H1 (cell line): ENCODE results near the gene HTN1. TPM values are rescaled to one million over a fixed set of nuclear protein-coding genes. Genes with fewer than 3 reads are reported as not detected.
"Not testable (repeated sequence)": the region's sequence is repeated elsewhere in the genome, so short reads cannot be mapped to it uniquely, and the experiment has no call there.

Experiments used
- CTCF ChIA-PET: fragments of 300-600 bp; sonication (Branson Sonifier 250); formaldehyde crosslinking; loops from one replicate; lab custom pipeline; 2021; ENCODE audit not compliant: partially characterized antibody; lab: Charles Lee
- POLR2A ChIA-PET: fragments of 300-600 bp; sonication (Branson Sonifier 250); formaldehyde crosslinking; loops from one replicate; lab custom pipeline; 2021; ENCODE audit warnings: inconsistent platforms; ENCODE audit not compliant: partially characterized antibody; lab: Charles Lee
- DNase-seq, 2 experiments: peaks; one replicate each; pipeline versions ENCODE4 v3.0.0 to v3.0.0-alpha.2; 2010 to 2022; ENCODE audit warnings: low spot score in 2 of 2, low read depth in 1 of 2, mixed read lengths in 1 of 2
- FAIRE-seq: peaks from 2 replicates; lab custom pipeline; 2011; peaks lifted over from hg19 to GRCh38; lab: Jason Lieb, UNC
- H2AFZ ChIP-seq: 2 replicates; pipeline ENCODE4 v1.8.1; 2012; ENCODE audit warnings: low read length, inconsistent platforms
- H2AK5ac ChIP-seq: 2 replicates; pipeline ENCODE4 v1.6.1; 2013; ENCODE audit warnings: low read depth, low read length
- H2BK120ac ChIP-seq: replicated peaks from 2 replicates; pipeline ENCODE3; 2013; ENCODE audit warnings: low read depth, low read length, inconsistent platforms
- H2BK12ac ChIP-seq: 2 replicates; pipeline ENCODE4 v1.6.1; 2013; ENCODE audit warnings: low read depth, low read length
- H2BK15ac ChIP-seq: 2 replicates; pipeline ENCODE4 v1.6.1; 2013; ENCODE audit warnings: low read length
- H2BK20ac ChIP-seq: 2 replicates; pipeline ENCODE4 v1.6.1; 2013; ENCODE audit warnings: low read length
- H2BK5ac ChIP-seq: 2 replicates; pipeline ENCODE4 v1.6.1; 2013; ENCODE audit warnings: low read depth, low read length
- H3K14ac ChIP-seq: 2 replicates; pipeline ENCODE4 v1.6.1; 2013; ENCODE audit warnings: inconsistent platforms; ENCODE audit not compliant: insufficient read length
- H3K18ac ChIP-seq: 2 replicates; pipeline ENCODE4 v1.6.1; 2013; ENCODE audit warnings: low read length; ENCODE audit errors: extremely low read depth
- H3K23ac ChIP-seq: 2 replicates; pipeline ENCODE4 v1.6.1; 2013; ENCODE audit warnings: inconsistent platforms; ENCODE audit not compliant: insufficient read length
- H3K23me2 ChIP-seq: 2 replicates; pipeline ENCODE4 v1.6.1; 2013; ENCODE audit warnings: low read depth, low read length
- H3K27ac ChIP-seq: 2 replicates; pipeline ENCODE4 v1.6.1; 2011; ENCODE audit warnings: low read depth, low read length, inconsistent platforms
- H3K27me3 ChIP-seq, 4 experiments: replicated peaks in 1 of 4; 1 replicate in 1 of 4; 2 replicates in 3 of 4; pipeline versions ENCODE4 v1.6.1 to v1.8.1; 2011 to 2013; ENCODE audit warnings: low read length in 3 of 4, mild to moderate bottlenecking in 3 of 4, inconsistent platforms in 2 of 4, mixed read lengths in 2 of 4, moderate library complexity in 1 of 4; ENCODE audit not compliant: control insufficient read depth in 3 of 4, insufficient read depth in 3 of 4; ENCODE audit errors: extremely low read depth in 1 of 4
- H3K36me3 ChIP-seq, 4 experiments: 2 replicates each; pipeline versions ENCODE4 v1.6.1 to v1.8.1; 2011 to 2013; ENCODE audit warnings: mild to moderate bottlenecking in 4 of 4, low read length in 3 of 4, moderate library complexity in 2 of 4, control low read depth in 1 of 4, inconsistent platforms in 1 of 4; ENCODE audit not compliant: insufficient read depth in 4 of 4, control insufficient read depth in 2 of 4
- H3K4ac ChIP-seq: replicated peaks from 2 replicates; pipeline ENCODE3; 2013; ENCODE audit warnings: low read length, low read depth, mixed read lengths, inconsistent platforms; ENCODE audit not compliant: insufficient read length
- H3K4me1 ChIP-seq, 4 experiments: replicated peaks in 1 of 4; 1 replicate in 1 of 4; 2 replicates in 3 of 4; pipeline versions ENCODE4 v1.6.1 to v1.8.1; 2011 to 2013; ENCODE audit warnings: low read length in 3 of 4, inconsistent platforms in 2 of 4, mixed read lengths in 1 of 4; ENCODE audit not compliant: insufficient read depth in 4 of 4, control insufficient read depth in 3 of 4
- H3K4me2 ChIP-seq, 2 experiments: 2 replicates each; pipeline versions ENCODE4 v1.6.1 to v1.8.1; 2011 to 2013; ENCODE audit warnings: low read depth in 2 of 2, low read length in 2 of 2, control low read depth in 1 of 2, inconsistent platforms in 1 of 2, mild to moderate bottlenecking in 1 of 2; ENCODE audit not compliant: insufficient read depth in 1 of 2
- H3K4me3 ChIP-seq, 4 experiments: fragments of 200-600, 300-600 bp in 1 of 4; sonication (generic), shearing (Covaris generic), sonication (Bioruptor Twin) in 1 of 4; 2 replicates each; pipeline versions ENCODE4 v1.5.1 to v1.8.1; 2011 to 2016; ENCODE audit warnings: low read length in 4 of 4, low read depth in 3 of 4, control low read depth in 2 of 4, inconsistent platforms in 2 of 4, mild to moderate bottlenecking in 2 of 4, mixed read lengths in 1 of 4, moderate library complexity in 1 of 4; ENCODE audit not compliant: insufficient read depth in 2 of 4; ENCODE audit errors: extremely low read depth in 1 of 4
- H3K56ac ChIP-seq: replicated peaks from 2 replicates; pipeline ENCODE3; 2013; ENCODE audit warnings: low read depth, mild to moderate bottlenecking, mixed read lengths, low read length, inconsistent platforms; ENCODE audit not compliant: insufficient read length
- H3K79me1 ChIP-seq: 2 replicates; pipeline ENCODE4 v1.6.1; 2013; ENCODE audit warnings: low read depth, low read length, control low read depth
- H3K79me2 ChIP-seq, 2 experiments: 2 replicates each; pipeline versions ENCODE4 v1.6.1 to v1.8.1; 2012 to 2013; ENCODE audit warnings: low read length in 2 of 2, mild to moderate bottlenecking in 2 of 2, inconsistent platforms in 1 of 2; ENCODE audit not compliant: insufficient read depth in 2 of 2, control insufficient read depth in 1 of 2
- H3K9ac ChIP-seq, 4 experiments: replicated peaks in 1 of 4; 1 replicate in 1 of 4; 2 replicates in 3 of 4; pipeline versions ENCODE4 v1.6.1 to v1.8.1; 2011 to 2013; ENCODE audit warnings: low read depth in 3 of 4, low read length in 3 of 4, control low read depth in 2 of 4, mild to moderate bottlenecking in 2 of 4, moderate library complexity in 2 of 4, inconsistent platforms in 1 of 4; ENCODE audit errors: extremely low read depth in 1 of 4
- H3K9me3 ChIP-seq, 2 experiments: 2 replicates each; pipeline versions ENCODE4 v1.6.1 to v1.8.1; 2012 to 2013; ENCODE audit warnings: mild to moderate bottlenecking in 2 of 2, moderate library complexity in 2 of 2, control low read depth in 1 of 2, inconsistent platforms in 1 of 2, low read depth in 1 of 2, low read length in 1 of 2, mixed read lengths in 1 of 2; ENCODE audit not compliant: insufficient read depth in 2 of 2
- H4K20me1 ChIP-seq, 2 experiments: replicated peaks in 1 of 2; 2 replicates each; pipeline versions ENCODE3 to v1.8.1; 2011 to 2013; ENCODE audit warnings: inconsistent platforms in 2 of 2, low read length in 2 of 2, mild to moderate bottlenecking in 1 of 2; ENCODE audit not compliant: insufficient read depth in 2 of 2, control insufficient read depth in 1 of 2
- H4K5ac ChIP-seq: 2 replicates; pipeline ENCODE4 v1.6.1; 2013; ENCODE audit warnings: low read length, low read depth, mixed read lengths, inconsistent platforms; ENCODE audit not compliant: insufficient read length
- H4K8ac ChIP-seq: 2 replicates; pipeline ENCODE4 v1.8.0; 2013; ENCODE audit warnings: mild to moderate bottlenecking, moderate library complexity, low read length, inconsistent platforms; ENCODE audit not compliant: insufficient read depth; ENCODE audit errors: extremely low read depth
- H4K91ac ChIP-seq: replicated peaks from 2 replicates; pipeline ENCODE3; 2013; ENCODE audit warnings: low read length, mixed read lengths, inconsistent platforms; ENCODE audit not compliant: insufficient read length
- WGBS, 2 experiments: shearing (Covaris generic) in 1 of 2; methylation state at CpG; one replicate each; pipeline versions ENCODE4 v1.1.6 to v1.1.7; 2013 to 2015; ENCODE audit warnings: low lambda C conversion rate in 2 of 2, mixed read lengths in 2 of 2, inconsistent platforms in 1 of 2, low coverage in 1 of 2, missing lambda C conversion rate in 1 of 2; ENCODE audit not compliant: insufficient replicate concordance in 2 of 2, insufficient coverage in 1 of 2, insufficient read length in 1 of 2; ENCODE audit errors: extremely low coverage in 1 of 2, missing lambda C conversion rate in 1 of 2; 5-methylcytosine and 5-hydroxymethylcytosine counted together
- long read RNA-seq, 2 experiments: library from RNA in 1 of 2; library from capped mRNA in 1 of 2; stranded (forward); transcript quantifications; one replicate each; pipeline ENCODE4 v2.0.0, GENCODE V29; 2021; ENCODE audit warnings: inconsistent platforms in 1 of 2
- polyA minus RNA-seq, 3 experiments: library from RNA; depleted of rRNA, polyadenylated mRNA; stranded (reverse); fragments of >200 nt; gene quantifications; 1 replicate in 2 of 3; 2 replicates in 1 of 3; pipeline ENCODE4 v1.2.3, GENCODE V29; 2011
- polyA plus RNA-seq, 7 experiments: library from polyadenylated mRNA; depleted of rRNA in 3 of 7; stranded (reverse) in 5 of 7; unstranded in 2 of 7; fragments of >200 nt in 5 of 7; fragments of 200-250 nt in 2 of 7; gene quantifications; 1 replicate in 5 of 7; 2 replicates in 1 of 7; 4 replicates in 1 of 7; pipeline versions ENCODE4 v1.2.1 to v1.2.3, GENCODE V29; 2011 to 2013; ENCODE audit warnings: missing spikeins in 2 of 7, mixed read lengths in 2 of 7
- total RNA-seq: library from RNA; stranded (reverse); fragmentation: NEBNext Ultra II Directional; extraction: Animal tissue kit (Norgen Biotek cat#: 25700); gene quantifications from 2 replicates; pipeline ENCODE4 v1.2.1, GENCODE V29; 2021

Gene HTN1
- total RNA-seq: not detected in 2 replicates
- polyA plus RNA-seq (2011; rRNA removed): not detected in 2 replicates
- polyA plus RNA-seq (2011; cell fraction: cytosol; rRNA removed): not detected
- not detected for polyA plus RNA-seq (2011; cell fraction: nucleus; rRNA removed)
- not detected in 4 replicates for polyA plus RNA-seq (2012, experiment 1 of 2)
- not detected for polyA plus RNA-seq (2012, experiment 2 of 2)
- polyA plus RNA-seq (2013, experiment 1 of 2): not detected
- polyA plus RNA-seq (2013, experiment 2 of 2): not detected
- not detected in 2 replicates for polyA minus RNA-seq (2011; rRNA and poly(A)+ RNA removed)
- not detected for polyA minus RNA-seq (2011; cell fraction: cytosol; rRNA and poly(A)+ RNA removed)
- polyA minus RNA-seq (2011; cell fraction: nucleus; rRNA and poly(A)+ RNA removed): not detected
- long read RNA-seq, experiment 1: 0 reads
- long read RNA-seq, experiment 2: 0 reads

GRCh38 chr4:70050138-70050537, at the start of gene HTN1:
TSS of gene HTN1 (plus strand) at chr4:70050438. CDS start at chr4:70053077, 2,639 bp downstream.
- WGBS, 2 experiments: 91% methylated on average over 5 of the region's 6 CpGs; no CpG with 5 or more reads in 1 of the 2 experiments
- H3K23ac ChIP-seq, H3K56ac ChIP-seq, H2AK5ac ChIP-seq, H2BK12ac ChIP-seq, H2BK5ac ChIP-seq, H3K9me3 ChIP-seq, H4K20me1 ChIP-seq, H3K4ac ChIP-seq, H4K8ac ChIP-seq, CTCF ChIA-PET, H3K18ac ChIP-seq, H3K4me3 ChIP-seq, POLR2A ChIA-PET, H4K5ac ChIP-seq, H3K27me3 ChIP-seq, H2BK20ac ChIP-seq, H3K36me3 ChIP-seq, H2AFZ ChIP-seq, H3K27ac ChIP-seq, H3K4me2 ChIP-seq, DNase-seq, H3K79me1 ChIP-seq, H3K4me1 ChIP-seq, H2BK120ac ChIP-seq, H3K14ac ChIP-seq, H2BK15ac ChIP-seq, H3K79me2 ChIP-seq, H3K9ac ChIP-seq, H4K91ac ChIP-seq, H3K23me2 ChIP-seq: not testable (repeated sequence)
- FAIRE-seq: peak; percentile 57
